Parathyroid adenoma (tissue), 2 donors: ENCODE data around the gene ZFAND3.

ENCODE experiments used
- H2AFZ ChIP-seq: fragments of 300-600 bp; sonication (generic); one replicate; pipeline ENCODE4 v1.7.0; 2017; ENCODE audit warnings: antibody characterized with exemption, mild to moderate bottlenecking
- H3K27ac ChIP-seq: fragments of 300-600 bp; sonication (generic); one replicate; pipeline ENCODE4 v1.7.0; 2017
- H3K27me3 ChIP-seq: fragments of 300-600 bp; sonication (generic); one replicate; pipeline ENCODE4 v1.7.0; 2017; ENCODE audit warnings: low read length; ENCODE audit not compliant: control insufficient read depth, insufficient read depth
- H3K36me3 ChIP-seq: fragments of 300-600 bp; sonication (generic); one replicate; pipeline ENCODE4 v1.7.0; 2017; ENCODE audit warnings: low read length; ENCODE audit not compliant: control insufficient read depth, insufficient read depth
- H3K4me1 ChIP-seq: fragments of 300-600 bp; sonication (generic); one replicate; pipeline ENCODE4 v1.7.0; 2017; ENCODE audit warnings: control low read depth
- H3K4me2 ChIP-seq: fragments of 300-600 bp; sonication (generic); one replicate; pipeline ENCODE4 v1.7.0; 2017; ENCODE audit warnings: low read length
- H3K4me3 ChIP-seq: fragments of 300-600 bp; sonication (generic); one replicate; pipeline ENCODE4 v1.7.0; 2017; ENCODE audit warnings: low read depth, low read length
- H3K79me2 ChIP-seq: fragments of 300-600 bp; sonication (generic); one replicate; pipeline ENCODE4 v1.7.0; 2017; ENCODE audit warnings: control low read depth
- H3K9ac ChIP-seq: fragments of 300-600 bp; sonication (generic); one replicate; pipeline ENCODE4 v1.7.0; 2017; ENCODE audit warnings: mild to moderate bottlenecking
- H3K9me3 ChIP-seq: fragments of 300-600 bp; sonication (generic); one replicate; pipeline ENCODE4 v1.7.0; 2017; ENCODE audit warnings: low read length; ENCODE audit not compliant: control insufficient read depth
- CTCF ChIP-seq: fragments of 300-600 bp; sonication (generic); IDR thresholded peaks from one replicate; pipeline ENCODE4 v1.7.0; 2017; ENCODE audit warnings: antibody characterized with exemption, mild to moderate bottlenecking
- donor health status: primary hyperparathyroidism.

Gene ZFAND3

GRCh38 chr6:37872373-37872745 lies 52.8 kb downstream of the ZFAND3 start:
- peaks cover 9% of the 10 kb centered on the region for H3K4me1 ChIP-seq
- no peak overlapping the region for H2AFZ ChIP-seq

GRCh38 chr6:37874726-37875125 lies 55.2 kb downstream of the ZFAND3 start:
- Histone ChIP-seq H3K4me2 (no peak overlapping the region), H3K79me2 (peaks cover 48% of the 10 kb centered on the region), H3K4me3 (no peak overlapping the region), H3K36me3 (no peaks in the 10 kb centered on the region), H3K4me1 (peaks cover 14% of the 10 kb centered on the region), H2AFZ (no peak overlapping the region), H3K27ac (no peak overlapping the region), H3K9ac (no peak overlapping the region), H3K27me3 (no peaks in the 10 kb centered on the region), H3K9me3 (no peaks in the 10 kb centered on the region)
- no peak for TF ChIP-seq CTCF

More at GRCh38 chr6:37872373-37872745, 52.8 kb downstream of the ZFAND3 start:
- no peak overlapping the region for H3K27ac ChIP-seq
- H3K9me3 ChIP-seq: no peaks in the 10 kb centered on the region
- no peak for TF ChIP-seq CTCF
- no peaks in the 10 kb centered on the region for H3K36me3 ChIP-seq
- peaks cover 65% of the 10 kb centered on the region for H3K79me2 ChIP-seq
- no peak overlapping the region for H3K9ac ChIP-seq
- H3K4me2 ChIP-seq: no peak overlapping the region
- H3K4me3 ChIP-seq: no peak overlapping the region
- H3K27me3 ChIP-seq: no peaks in the 10 kb centered on the region

GRCh38 chr6:37875561-37876309 lies 56.2 kb downstream of the ZFAND3 start:
- TF ChIP-seq CTCF: no peak

GRCh38 chr6:37876843-37877242 lies 57.3 kb downstream of the ZFAND3 start:
- H3K9ac ChIP-seq: no peak overlapping the region
- H2AFZ ChIP-seq: no peak overlapping the region
- peaks cover 14% of the 10 kb centered on the region for H3K4me1 ChIP-seq
- H3K9me3 ChIP-seq: no peaks in the 10 kb centered on the region
- H3K79me2 ChIP-seq: peaks cover 40% of the 10 kb centered on the region
- H3K36me3 ChIP-seq: no peaks in the 10 kb centered on the region
- H3K4me3 ChIP-seq: no peak overlapping the region
- TF ChIP-seq CTCF: no peak
- no peak overlapping the region for H3K4me2 ChIP-seq
- no peaks in the 10 kb centered on the region for H3K27me3 ChIP-seq
- H3K27ac ChIP-seq: no peak overlapping the region

More at GRCh38 chr6:37875561-37876309, 56.2 kb downstream of the ZFAND3 start:
- Histone ChIP-seq H3K9me3 (no peaks in the 10 kb centered on the region), H3K4me3 (no peak overlapping the region), H3K9ac (no peak overlapping the region), H3K79me2 (peaks cover 46% of the 10 kb centered on the region), H3K27ac (no peak overlapping the region), H2AFZ (no peak overlapping the region), H3K27me3 (no peaks in the 10 kb centered on the region), H3K36me3 (no peaks in the 10 kb centered on the region), H3K4me2 (no peak overlapping the region), H3K4me1 (peaks cover 14% of the 10 kb centered on the region)
